Vagina (tissue), 2 donors: Measurements from ENCODE around the gene TBC1D2.

Source experiments
- POLR2A ChIP-seq, 2 donors: fragments of 450-650 bp; IDR thresholded peaks; one replicate each; pipeline ENCODE4 v1.6.1; 2017; ENCODE audit warnings: antibody characterized with exemption in 2 of 2, mild to moderate bottlenecking in 2 of 2, moderate library complexity in 2 of 2
- TF ChIP-seq, protein P1 (sequence below), 3 experiments: fragments of 450-650 bp in 2 of 3; fragments of 200-600 bp in 1 of 3; sonication (generic) in 1 of 3; IDR thresholded peaks; one replicate each; pipeline ENCODE4 v1.5.1; 2017 to 2019; ENCODE audit warnings: antibody characterized with exemption in 3 of 3, mild to moderate bottlenecking in 2 of 3, moderate library complexity in 2 of 3

DNA sequence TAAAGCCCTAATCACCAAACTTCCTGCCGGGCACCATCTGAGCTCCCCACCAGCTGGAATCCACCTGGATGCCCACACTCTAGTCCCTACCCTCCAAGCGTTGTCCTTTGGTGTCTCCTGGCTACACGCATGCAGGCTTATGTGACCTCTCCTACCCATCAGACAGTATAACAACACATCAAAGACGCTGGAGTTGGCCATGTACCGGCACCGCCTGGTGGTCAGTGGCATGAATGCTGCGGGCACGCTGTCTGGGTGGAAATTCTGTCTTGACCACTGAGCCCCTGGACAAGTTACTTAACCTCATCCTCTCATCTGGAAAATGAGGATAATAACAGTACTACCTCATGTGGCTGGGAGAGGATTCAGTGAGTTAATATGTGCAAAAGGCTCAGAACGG is 39.6 kb downstream of the TBC1D2 start:
- TF ChIP-seq, protein P1, sequence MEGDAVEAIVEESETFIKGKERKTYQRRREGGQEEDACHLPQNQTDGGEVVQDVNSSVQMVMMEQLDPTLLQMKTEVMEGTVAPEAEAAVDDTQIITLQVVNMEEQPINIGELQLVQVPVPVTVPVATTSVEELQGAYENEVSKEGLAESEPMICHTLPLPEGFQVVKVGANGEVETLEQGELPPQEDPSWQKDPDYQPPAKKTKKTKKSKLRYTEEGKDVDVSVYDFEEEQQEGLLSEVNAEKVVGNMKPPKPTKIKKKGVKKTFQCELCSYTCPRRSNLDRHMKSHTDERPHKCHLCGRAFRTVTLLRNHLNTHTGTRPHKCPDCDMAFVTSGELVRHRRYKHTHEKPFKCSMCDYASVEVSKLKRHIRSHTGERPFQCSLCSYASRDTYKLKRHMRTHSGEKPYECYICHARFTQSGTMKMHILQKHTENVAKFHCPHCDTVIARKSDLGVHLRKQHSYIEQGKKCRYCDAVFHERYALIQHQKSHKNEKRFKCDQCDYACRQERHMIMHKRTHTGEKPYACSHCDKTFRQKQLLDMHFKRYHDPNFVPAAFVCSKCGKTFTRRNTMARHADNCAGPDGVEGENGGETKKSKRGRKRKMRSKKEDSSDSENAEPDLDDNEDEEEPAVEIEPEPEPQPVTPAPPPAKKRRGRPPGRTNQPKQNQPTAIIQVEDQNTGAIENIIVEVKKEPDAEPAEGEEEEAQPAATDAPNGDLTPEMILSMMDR (IDR thresholded peaks at IDR 0.05) = no peak
- TF ChIP-seq POLR2A (IDR thresholded peaks at IDR 0.05) = no peak
